Articular chondrocyte of knee joint (primary cell): ENCODE data around the gene NUMBL. TPM values are rescaled to one million over a fixed set of nuclear protein-coding genes. Genes with fewer than 3 reads are reported as not detected.

Source experiments
- small RNA-seq: library from RNA; depleted of rRNA; stranded (forward); fragments of <200 nt; gene quantifications from one replicate; pipeline ENCODE3, GENCODE V24; 2012
- total RNA-seq: library from RNA; depleted of rRNA; stranded (reverse); fragments of >200 nt; gene quantifications from 2 replicates; pipeline ENCODE4 v1.2.3, GENCODE V29; 2012

The NUMBL gene
- 29.7 and 33.2 TPM in 2 replicates for total RNA-seq

GRCh38 chr19:40690050-40690692 is at the start of gene NUMBL:
NUMBL (minus strand) TSS chr19:40690651; CDS start chr19:40690483, 168 bp downstream.

GRCh38 chr19:40716482-40717324 is 26.3 kb upstream of the NUMBL start, which contains the start of the genes COQ8B and ITPKC:
COQ8B (minus strand) TSS chr19:40716886; CDS start chr19:40714632, 2,254 bp downstream.
ITPKC (plus strand) TSS chr19:40717112; CDS start chr19:40717136, 24 bp downstream.

Small RNA genes lying within 50 kb of the gene (small RNA-seq; reads per million reads assigned to genes)
- gene RNU6-195P, result not detected

Other genes starting within 250 kb of the NUMBL start
- gene SERTAD3, start 246.3 kb downstream of the NUMBL start, total RNA-seq, result 18.3 and 24.2 TPM in 2 replicates
- 51.1 and 67.9 TPM in 2 replicates for gene BLVRB, start 224.9 kb downstream of the NUMBL start, total RNA-seq
- gene SPTBN4, start 223.7 kb downstream of the NUMBL start, total RNA-seq, result 3.5 and 4.6 TPM in 2 replicates
- 23.4 and 24.2 TPM in 2 replicates for gene SHKBP1, start 113.8 kb downstream of the NUMBL start, total RNA-seq
- gene LTBP4, start 89.3 kb downstream of the NUMBL start, total RNA-seq, result 29.7 and 36.8 TPM in 2 replicates
- 27.3 and 31.9 TPM in 2 replicates for gene COQ8B, start 26.2 kb upstream of the NUMBL start, total RNA-seq
- 10.8 and 14.9 TPM in 2 replicates for gene ITPKC, start 26.5 kb upstream of the NUMBL start, total RNA-seq
- gene ACTMAP, start 59.8 kb upstream of the NUMBL start, total RNA-seq, result 1.0 and 1.5 TPM in 2 replicates
- gene SNRPA, start 60.6 kb upstream of the NUMBL start, total RNA-seq, result 21.1 and 30.8 TPM in 2 replicates
- gene MIA, start 84.9 kb upstream of the NUMBL start, total RNA-seq, result 1.4 and 4.6 TPM in 2 replicates
- gene RAB4B, start 87.6 kb upstream of the NUMBL start, total RNA-seq, result 7.4 and 7.7 TPM in 2 replicates
- 51.5 and 52.9 TPM in 2 replicates for gene EGLN2, start 108.5 kb upstream of the NUMBL start, total RNA-seq
- gene CYP2A6, start 159.8 kb upstream of the NUMBL start, total RNA-seq, result 0.22 TPM in 1 of 2 replicates, not detected in the other
- gene CYP2A7, start 191.6 kb upstream of the NUMBL start, total RNA-seq, result not detected in 2 replicates